Measurements from ENCODE around the gene SAMD4A.

GRCh38 chr14:54775486-54776140 lies 208.7 kb downstream of the SAMD4A start:
- TF ChIP-seq CTCF (IDR thresholded peaks at IDR 0.05) (no peak), POLR2A (IDR thresholded peaks at IDR 0.05) (no peak)

Measured in lower leg skin (tissue), 3 donors.